Loucy (cell line): ENCODE data around the gene SDHA.

ENCODE experiments used
- H2AFZ ChIP-seq: fragments of 200-600 bp; sonication (generic); 2 replicates; pipeline ENCODE4 v1.6.0; 2016; ENCODE audit warnings: antibody characterized with exemption, mild to moderate bottlenecking, low read length, moderate library complexity
- H3F3A ChIP-seq: fragments of 200-600 bp; 2 replicates; pipeline ENCODE4 v1.6.0; 2016; ENCODE audit warnings: antibody characterized with exemption, low read depth, mild to moderate bottlenecking
- H3K27me3 ChIP-seq: fragments of 200-600 bp; sonication (generic); 2 replicates; pipeline ENCODE4 v1.6.1; 2014; ENCODE audit warnings: low read length, mild to moderate bottlenecking; ENCODE audit not compliant: insufficient read depth, poor library complexity, severe bottlenecking
- H3K36me3 ChIP-seq: fragments of 200-600 bp; sonication (generic); 2 replicates; pipeline ENCODE4 v1.6.1; 2016; ENCODE audit warnings: low read length; ENCODE audit not compliant: insufficient read depth
- H3K4me1 ChIP-seq: fragments of 200-600 bp; sonication (generic); 2 replicates; pipeline ENCODE4 v1.5.1; 2014; ENCODE audit warnings: low read length, mild to moderate bottlenecking; ENCODE audit not compliant: insufficient read depth, poor library complexity, severe bottlenecking
- H3K4me2 ChIP-seq: fragments of 200-600 bp; sonication (generic); 2 replicates; pipeline ENCODE4 v1.6.0; 2014; ENCODE audit warnings: antibody characterized with exemption, low read length, low read depth, mild to moderate bottlenecking; ENCODE audit not compliant: poor library complexity, severe bottlenecking
- H3K4me3 ChIP-seq: fragments of 200-600 bp; sonication (generic); 2 replicates; pipeline ENCODE4 v1.5.1; 2014; ENCODE audit warnings: low read length, mild to moderate bottlenecking, mixed read lengths; ENCODE audit not compliant: poor library complexity, severe bottlenecking
- H3K79me2 ChIP-seq: fragments of 200-600 bp; sonication (generic); 2 replicates; pipeline ENCODE4 v1.6.1; 2014; ENCODE audit warnings: low read length; ENCODE audit not compliant: insufficient read depth
- H3K9ac ChIP-seq: fragments of 200-600 bp; sonication (generic); 2 replicates; pipeline ENCODE4 v1.6.0; 2014; ENCODE audit warnings: mild to moderate bottlenecking, low read depth, low read length, moderate library complexity; ENCODE audit not compliant: poor library complexity, severe bottlenecking
- H3K9me2 ChIP-seq: fragments of 200-600 bp; sonication (generic); replicated peaks from 2 replicates; pipeline ENCODE4 v1.6.1; 2016; ENCODE audit warnings: low read depth, low read length, mixed read lengths
- H3K9me3 ChIP-seq: fragments of 200-600 bp; sonication (generic); 2 replicates; pipeline ENCODE4 v1.6.1; 2014; ENCODE audit warnings: mild to moderate bottlenecking, antibody characterized with exemption, low read length, low read depth; ENCODE audit not compliant: insufficient read depth
- H4K20me1 ChIP-seq: fragments of 200-600 bp; sonication (generic); 2 replicates; pipeline ENCODE4 v1.6.0; 2014; ENCODE audit warnings: antibody characterized with exemption, low read length, mild to moderate bottlenecking; ENCODE audit not compliant: insufficient read depth, poor library complexity, severe bottlenecking
- EZH2phosphoT487 ChIP-seq: fragments of 200-600 bp; IDR thresholded peaks from 2 replicates; pipeline ENCODE4 v1.6.1; 2018; ENCODE audit warnings: antibody characterized with exemption, mild to moderate bottlenecking, moderate library complexity, borderline replicate concordance
- TF ChIP-seq, protein P1 (sequence below): fragments of 200-600 bp; sonication (generic); conservative IDR thresholded peaks from 2 replicates; pipeline ENCODE4 v1.5.1; 2014; ENCODE audit warnings: mild to moderate bottlenecking, antibody characterized with exemption, low read length

Gene SDHA

DNA sequence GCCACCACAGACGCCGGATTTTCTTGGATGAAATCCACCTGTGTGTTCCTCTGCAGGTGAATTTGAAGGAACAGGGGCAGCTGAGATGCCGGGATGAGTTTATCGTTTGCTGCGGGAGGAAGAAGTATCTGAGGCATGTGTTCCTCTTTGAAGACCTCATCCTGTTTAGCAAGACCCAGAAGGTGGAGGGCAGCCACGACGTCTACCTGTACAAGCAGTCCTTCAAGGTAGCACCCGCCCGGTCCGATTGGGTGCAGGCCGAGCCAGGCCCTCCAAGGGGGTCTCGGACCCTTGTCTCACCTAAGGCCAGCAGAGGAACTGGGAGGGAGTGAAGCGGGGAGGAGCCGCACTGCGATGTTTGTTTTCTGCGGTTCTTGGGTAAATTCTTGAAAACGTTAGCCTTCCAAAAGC is 45.3 kb upstream of the SDHA start:
- Histone ChIP-seq H4K20me1 (no peaks in the 10 kb centered on the region), H3K4me3 (no peak overlapping the region), H3K36me3 (no peaks in the 10 kb centered on the region), H3K4me1 (no peaks in the 10 kb centered on the region), H2AFZ (no peak overlapping the region), H3K9me2 (no peaks in the 10 kb centered on the region), H3K9ac (no peak overlapping the region), H3K27me3 (no peaks in the 10 kb centered on the region), H3K4me2 (no peak overlapping the region), H3K9me3 (no peaks in the 10 kb centered on the region), H3F3A (no peaks in the 10 kb centered on the region), H3K79me2 (no peaks in the 10 kb centered on the region)
- TF ChIP-seq, protein P1, sequence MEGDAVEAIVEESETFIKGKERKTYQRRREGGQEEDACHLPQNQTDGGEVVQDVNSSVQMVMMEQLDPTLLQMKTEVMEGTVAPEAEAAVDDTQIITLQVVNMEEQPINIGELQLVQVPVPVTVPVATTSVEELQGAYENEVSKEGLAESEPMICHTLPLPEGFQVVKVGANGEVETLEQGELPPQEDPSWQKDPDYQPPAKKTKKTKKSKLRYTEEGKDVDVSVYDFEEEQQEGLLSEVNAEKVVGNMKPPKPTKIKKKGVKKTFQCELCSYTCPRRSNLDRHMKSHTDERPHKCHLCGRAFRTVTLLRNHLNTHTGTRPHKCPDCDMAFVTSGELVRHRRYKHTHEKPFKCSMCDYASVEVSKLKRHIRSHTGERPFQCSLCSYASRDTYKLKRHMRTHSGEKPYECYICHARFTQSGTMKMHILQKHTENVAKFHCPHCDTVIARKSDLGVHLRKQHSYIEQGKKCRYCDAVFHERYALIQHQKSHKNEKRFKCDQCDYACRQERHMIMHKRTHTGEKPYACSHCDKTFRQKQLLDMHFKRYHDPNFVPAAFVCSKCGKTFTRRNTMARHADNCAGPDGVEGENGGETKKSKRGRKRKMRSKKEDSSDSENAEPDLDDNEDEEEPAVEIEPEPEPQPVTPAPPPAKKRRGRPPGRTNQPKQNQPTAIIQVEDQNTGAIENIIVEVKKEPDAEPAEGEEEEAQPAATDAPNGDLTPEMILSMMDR, result no peak
- no peak for TF ChIP-seq EZH2phosphoT487

DNA sequence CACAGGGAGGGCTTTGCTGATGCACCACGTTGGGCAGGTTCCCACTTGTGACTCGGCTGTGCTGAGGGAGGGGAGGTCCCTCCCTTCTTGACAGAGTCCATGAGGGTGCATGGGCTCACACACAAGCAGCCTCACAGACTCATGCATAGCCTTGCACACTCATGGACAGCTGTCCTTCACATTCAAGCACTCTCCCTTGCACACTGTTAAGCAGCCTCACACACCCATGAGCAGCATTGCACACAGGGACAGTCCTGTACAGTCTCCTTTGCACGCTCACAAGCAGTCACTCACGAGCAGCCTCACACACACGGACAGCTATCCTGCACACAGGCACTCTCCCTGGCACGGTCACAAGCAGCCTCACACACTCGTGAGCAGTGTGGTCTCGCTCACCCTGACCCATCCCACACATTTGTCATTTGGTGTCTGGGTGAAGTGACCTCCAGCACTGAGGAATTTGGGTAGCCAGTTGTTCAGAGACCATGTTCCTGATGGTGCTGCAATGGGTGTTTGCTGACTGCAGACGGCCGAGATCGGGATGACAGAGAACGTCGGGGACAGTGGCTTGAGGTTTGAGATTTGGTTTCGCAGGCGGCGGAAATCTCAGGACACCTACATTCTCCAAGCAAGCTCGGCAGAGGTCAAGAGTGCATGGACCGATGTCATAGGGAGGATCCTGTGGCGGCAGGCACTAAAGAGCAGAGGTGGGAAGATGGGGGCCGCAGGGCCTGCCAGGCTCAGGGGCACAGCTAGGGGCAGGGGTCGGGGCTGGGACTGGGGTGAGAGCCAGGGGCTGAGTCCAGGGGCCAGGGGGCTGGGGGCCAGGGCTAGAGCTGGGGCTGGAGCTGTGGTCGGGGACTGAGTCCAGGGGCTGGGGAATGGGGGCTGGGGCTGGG is 44.5 kb upstream of the SDHA start:
- Histone ChIP-seq H2AFZ (no peak overlapping the region), H3K4me2 (no peak overlapping the region), H4K20me1 (no peaks in the 10 kb centered on the region), H3K27me3 (no peaks in the 10 kb centered on the region), H3K4me3 (no peak overlapping the region), H3F3A (no peaks in the 10 kb centered on the region), H3K36me3 (no peaks in the 10 kb centered on the region), H3K9me2 (no peaks in the 10 kb centered on the region), H3K4me1 (no peaks in the 10 kb centered on the region), H3K79me2 (no peaks in the 10 kb centered on the region), H3K9me3 (no peaks in the 10 kb centered on the region), H3K9ac (no peak overlapping the region)
- TF ChIP-seq, protein P1, result no peak
- TF ChIP-seq EZH2phosphoT487, result no peak

DNA sequence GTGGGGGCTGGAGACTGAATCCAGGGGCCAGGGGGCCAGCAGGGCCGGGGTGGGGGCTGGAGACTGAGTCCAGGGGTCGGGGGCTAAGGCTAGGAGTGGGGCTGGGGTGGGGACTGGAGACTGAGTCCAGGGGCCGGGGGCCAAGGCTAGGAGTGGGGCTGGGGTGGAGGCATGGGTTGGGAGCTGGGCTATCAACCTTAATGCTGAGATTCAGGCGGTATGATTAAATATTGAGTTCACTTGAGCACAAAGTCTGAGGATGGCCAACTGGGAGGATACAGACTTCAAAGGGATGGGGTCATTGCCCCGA is 43.9 kb upstream of the SDHA start:
- no peaks in the 10 kb centered on the region for H3K9me3 ChIP-seq
- no peaks in the 10 kb centered on the region for H3K27me3 ChIP-seq
- H4K20me1 ChIP-seq, result no peaks in the 10 kb centered on the region
- no peak overlapping the region for H3K4me3 ChIP-seq
- no peak overlapping the region for H2AFZ ChIP-seq
- no peaks in the 10 kb centered on the region for H3F3A ChIP-seq
- no peaks in the 10 kb centered on the region for H3K9me2 ChIP-seq
- no peaks in the 10 kb centered on the region for H3K79me2 ChIP-seq
- H3K4me2 ChIP-seq, result no peak overlapping the region
- H3K4me1 ChIP-seq, result no peaks in the 10 kb centered on the region
- no peak overlapping the region for H3K9ac ChIP-seq
- no peaks in the 10 kb centered on the region for H3K36me3 ChIP-seq
- TF ChIP-seq, protein P1, result no peak
- TF ChIP-seq EZH2phosphoT487, result no peak
